HUES64 (cell line): ENCODE data around the gene SSRP1.
"Not testable (repeated sequence)": the region's sequence is repeated elsewhere in the genome, so short reads cannot be mapped to it uniquely, and the experiment has no call there.

Experiments
- H3K27ac ChIP-seq: 2 replicates; pipeline ENCODE4 v1.7.0; 2013; ENCODE audit warnings: low read depth, low read length, inconsistent platforms
- H3K27me3 ChIP-seq: 2 replicates; pipeline ENCODE4 v1.6.1; 2013; ENCODE audit warnings: mild to moderate bottlenecking, low read length; ENCODE audit not compliant: insufficient read depth
- H3K36me3 ChIP-seq: 2 replicates; pipeline ENCODE4 v1.6.1; 2013; ENCODE audit warnings: mild to moderate bottlenecking, low read length; ENCODE audit not compliant: insufficient read depth
- H3K4me1 ChIP-seq: 2 replicates; pipeline ENCODE4 v1.6.1; 2013; ENCODE audit warnings: mild to moderate bottlenecking, low read length, moderate library complexity; ENCODE audit not compliant: insufficient read depth
- H3K4me3 ChIP-seq: 2 replicates; pipeline ENCODE4 v1.5.1; 2013; ENCODE audit warnings: mild to moderate bottlenecking, low read length, moderate library complexity
- H3K9ac ChIP-seq: 2 replicates; pipeline ENCODE4 v1.6.1; 2013; ENCODE audit warnings: mild to moderate bottlenecking, low read depth, low read length
- H3K9me3 ChIP-seq: 2 replicates; pipeline ENCODE4 v1.6.1; 2013; ENCODE audit warnings: low read depth, low read length; ENCODE audit not compliant: insufficient read depth
- WGBS: fragments of 150-250, 120-280 bp; methylation state at CpG from one replicate; pipeline ENCODE4 v1.1.7; 2013; ENCODE audit warnings: missing lambda C conversion rate; 5-methylcytosine and 5-hydroxymethylcytosine counted together

The SSRP1 gene

DNA sequence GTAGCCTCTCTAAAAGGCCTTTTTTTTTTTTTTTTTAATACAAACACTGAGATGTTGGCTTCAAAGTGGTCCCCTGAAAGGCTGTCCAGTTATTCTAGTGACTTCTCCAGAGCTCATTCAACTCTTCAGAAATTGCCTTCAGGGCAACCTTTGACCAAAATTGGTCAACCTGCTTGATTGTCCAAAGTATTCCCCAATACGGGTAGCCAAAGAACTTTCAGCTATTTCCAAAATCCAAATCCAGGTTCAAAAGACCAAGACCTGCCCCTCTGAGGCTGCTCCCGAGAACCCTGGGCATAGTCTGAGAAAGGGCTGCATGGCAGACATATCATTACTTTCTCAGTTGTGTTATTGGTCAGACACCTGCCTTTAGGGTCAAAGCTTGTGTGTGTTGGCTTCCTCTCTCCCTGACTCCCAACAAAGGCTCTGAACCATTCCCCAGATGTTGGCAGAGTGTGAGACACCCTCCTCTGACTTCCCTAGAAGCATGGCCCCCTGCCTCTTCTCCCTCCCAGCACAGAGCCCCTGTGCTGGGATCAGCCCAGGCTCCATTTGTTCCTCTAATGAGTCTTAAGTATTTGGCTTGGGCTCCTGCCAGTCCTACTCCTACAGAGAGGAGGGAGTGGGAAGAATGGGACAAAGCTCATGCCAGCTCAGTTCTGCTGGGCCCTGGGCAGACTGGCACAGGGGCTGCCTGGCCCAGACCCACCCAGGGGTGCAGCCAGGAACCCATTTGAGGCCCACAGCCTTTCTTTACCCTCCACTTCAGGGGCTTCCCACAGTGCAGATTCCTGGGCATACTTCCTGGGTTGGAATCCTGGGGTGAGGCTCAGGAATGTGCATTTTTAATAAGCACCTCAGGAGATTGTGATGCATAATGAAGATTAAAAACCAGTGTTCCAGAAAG, 41.2 kb downstream of the SSRP1 start:
- peaks cover 26% of the 10 kb centered on the region for H3K36me3 ChIP-seq
- no peaks in the 10 kb centered on the region for H3K27me3 ChIP-seq
- H3K4me3 ChIP-seq, result no peak overlapping the region
- no peak overlapping the region for H3K9ac ChIP-seq
- WGBS, result 91% methylated on average over 2 of the region's 2 CpGs
- H3K4me1 ChIP-seq, result peaks cover 3% of the 10 kb centered on the region
- peak overlapping the region; percentile 40; the same call in 1 of the 2 replicates for H3K27ac ChIP-seq
- peaks cover 3% of the 10 kb centered on the region; the same call in 1 of the 2 replicates for H3K9me3 ChIP-seq

DNA sequence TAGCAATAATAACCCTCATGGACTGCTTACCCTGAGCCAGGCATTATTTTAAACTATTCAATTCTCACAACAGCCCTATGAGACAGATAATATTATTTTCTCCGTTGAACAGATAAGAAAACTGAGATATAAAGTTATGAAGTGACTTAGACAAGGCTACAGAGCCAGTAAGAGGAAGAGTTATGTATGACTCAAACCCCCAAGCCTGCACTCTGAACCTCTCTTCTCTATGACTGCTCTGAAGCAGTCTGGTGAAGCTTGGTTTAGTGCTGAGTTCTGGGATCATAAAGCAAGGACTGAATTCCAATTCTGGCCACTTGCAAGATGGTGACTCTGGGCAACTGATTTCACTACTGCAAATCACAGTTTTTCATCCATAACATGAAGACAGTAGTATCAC, 45.4 kb downstream of the SSRP1 start:
- Histone ChIP-seq H3K4me3 (no peak overlapping the region), H3K27ac (no peak overlapping the region), H3K27me3 (no peaks in the 10 kb centered on the region), H3K9ac (no peak overlapping the region), H3K4me1 (peaks cover 12% of the 10 kb centered on the region), H3K36me3 (no peaks in the 10 kb centered on the region), H3K9me3 (no peaks in the 10 kb centered on the region)
- 100% methylated on average over 1 of the region's 1 CpG for WGBS

DNA sequence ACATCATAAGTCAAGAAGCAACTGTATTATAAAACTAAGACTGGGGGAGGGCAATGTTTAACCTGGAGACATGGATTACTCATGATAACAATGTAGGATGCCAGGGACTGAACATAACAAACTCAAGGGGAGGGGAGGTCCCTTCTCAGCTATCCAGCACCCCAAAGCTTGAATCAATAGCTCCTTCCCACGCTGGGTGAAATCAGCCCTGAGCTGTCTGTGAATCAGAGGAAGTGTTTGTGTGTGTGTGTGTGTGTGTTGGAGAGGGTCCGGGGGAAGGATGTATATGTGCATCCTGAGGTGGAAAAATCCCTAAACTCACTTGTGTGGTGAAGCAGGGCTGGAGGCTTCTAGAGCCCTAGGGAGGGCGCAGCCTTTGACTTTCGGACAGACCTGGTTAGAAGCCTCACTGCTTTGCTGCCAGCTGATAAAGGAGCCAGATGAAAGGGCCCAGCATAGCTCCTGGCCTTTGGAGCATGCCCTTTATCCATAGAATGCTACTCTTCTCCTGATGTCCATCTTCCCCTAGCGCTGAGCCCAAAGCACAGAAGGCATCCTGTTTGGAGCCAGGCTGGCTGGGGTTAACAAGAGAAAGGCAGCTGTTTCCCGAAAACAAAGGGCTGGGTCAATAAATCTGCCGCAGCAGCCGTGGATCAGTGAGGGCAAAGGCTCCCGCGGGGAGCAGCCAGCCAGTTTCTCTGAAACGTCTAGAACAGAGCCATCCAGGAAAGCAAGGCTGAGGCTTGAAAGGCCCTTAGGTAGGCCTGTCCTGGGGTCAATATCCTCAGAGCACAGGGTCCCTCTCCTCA, 46.7 kb downstream of the SSRP1 start:
- WGBS, result 37% methylated on average over 11 of the region's 11 CpGs
- no peaks in the 10 kb centered on the region for H3K9me3 ChIP-seq
- H3K27ac ChIP-seq, result peak overlapping the region; percentile 5; the same call in 1 of the 2 replicates
- H3K4me3 ChIP-seq, result no peak overlapping the region
- H3K27me3 ChIP-seq, result no peaks in the 10 kb centered on the region
- H3K9ac ChIP-seq, result peak overlapping the region; percentile 7; the same call in 1 of the 2 replicates
- H3K36me3 ChIP-seq, result no peaks in the 10 kb centered on the region
- peaks cover 18% of the 10 kb centered on the region for H3K4me1 ChIP-seq

DNA sequence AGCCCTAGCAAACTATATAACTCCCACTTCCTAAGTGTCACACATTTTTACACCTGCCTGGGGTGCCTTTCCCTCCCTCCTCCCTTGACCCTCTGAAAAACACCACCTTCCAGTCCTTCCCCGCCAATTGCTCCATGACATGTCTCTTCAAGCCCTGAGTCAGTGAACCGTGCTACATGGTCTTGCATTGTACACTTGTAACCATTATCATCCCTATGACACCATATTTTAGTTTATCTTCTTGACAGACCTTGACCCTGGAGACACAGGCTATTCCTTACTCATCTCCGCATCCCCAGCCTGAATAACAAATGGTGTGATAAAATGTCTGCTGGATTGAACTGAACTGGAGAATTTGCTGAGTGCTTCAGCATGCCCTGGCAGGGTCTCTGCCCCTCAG, 47.8 kb downstream of the SSRP1 start:
- Histone ChIP-seq H3K36me3 (no peaks in the 10 kb centered on the region), H3K27ac (no peak overlapping the region), H3K27me3 (no peaks in the 10 kb centered on the region), H3K4me1 (peaks cover 28% of the 10 kb centered on the region), H3K9ac (no peak overlapping the region), H3K9me3 (no peaks in the 10 kb centered on the region), H3K4me3 (no peak overlapping the region)
- WGBS, result 95% methylated on average over 3 of the region's 3 CpGs

DNA sequence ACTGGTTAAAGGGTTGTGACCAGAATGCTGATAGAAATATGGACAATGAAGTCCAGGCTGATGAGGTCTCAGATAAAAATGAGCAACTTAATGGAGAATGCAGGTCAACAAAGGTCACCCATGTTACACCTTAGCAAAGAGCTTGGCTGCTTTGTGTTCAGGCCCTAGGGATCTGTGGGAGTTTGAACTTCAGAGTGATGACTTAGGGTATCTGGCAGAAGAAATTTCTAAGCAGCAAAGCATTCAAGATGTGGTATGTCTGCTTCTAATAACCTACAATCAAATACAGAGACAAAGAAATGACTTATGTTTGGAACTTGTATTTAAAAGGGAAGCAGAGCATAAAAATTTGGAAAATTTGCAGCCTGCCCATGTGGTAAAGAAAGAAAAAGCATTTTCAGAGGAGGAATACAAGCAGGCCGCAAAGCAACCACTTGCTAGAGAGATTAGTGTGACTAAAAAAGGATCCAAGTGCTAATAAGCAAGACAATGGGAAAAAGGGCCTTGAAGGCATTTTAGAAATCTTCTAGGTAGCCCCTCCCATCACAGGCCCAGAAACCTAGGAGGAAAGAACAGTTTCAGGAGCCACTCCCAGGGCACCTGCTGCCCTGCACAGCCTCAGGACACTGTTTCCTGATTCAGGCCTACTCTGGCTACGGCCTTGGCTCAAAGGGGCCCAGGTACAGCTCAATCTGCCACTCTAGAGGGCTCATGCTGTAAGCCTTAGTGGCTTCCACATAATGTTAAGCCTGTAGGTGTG, 52.3 kb downstream of the SSRP1 start:
- WGBS, result 37% methylated on average over 2 of the region's 2 CpGs
- Histone ChIP-seq H3K27me3 (no peaks in the 10 kb centered on the region), H3K9ac (no peak overlapping the region), H3K4me1 (peaks cover 17% of the 10 kb centered on the region), H3K9me3 (0 out of 2 replicates have a peak, but pooled peaks cover 2% of the 10 kb centered on the region), H3K36me3 (no peaks in the 10 kb centered on the region), H3K27ac (peak overlapping the region; percentile 70; the same call in 1 of the 2 replicates), H3K4me3 (no peak overlapping the region)

DNA sequence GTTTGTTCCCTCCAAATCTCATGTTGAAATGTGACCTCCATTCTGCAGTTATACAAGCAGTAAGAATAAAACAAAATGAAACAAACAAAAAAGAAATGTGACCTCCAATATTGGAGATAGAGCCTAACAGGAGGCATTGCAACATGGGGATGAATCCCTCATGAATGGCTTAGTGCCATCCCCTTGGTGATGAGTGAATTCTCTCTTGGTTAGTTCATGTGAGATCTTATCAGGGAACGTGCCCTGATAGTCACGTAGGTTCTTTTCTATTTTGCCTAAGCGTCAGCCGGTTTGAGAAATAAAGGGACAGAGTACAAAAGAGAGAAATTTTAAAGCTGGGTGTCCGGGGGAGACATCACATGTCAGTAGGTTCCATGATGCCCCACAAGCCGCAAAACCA, 54.1 kb downstream of the SSRP1 start:
- not testable (repeated sequence) for H3K36me3 ChIP-seq, H3K27me3 ChIP-seq, H3K4me3 ChIP-seq, H3K27ac ChIP-seq, H3K9ac ChIP-seq, H3K9me3 ChIP-seq
- H3K4me1 ChIP-seq, result peaks cover 28% of the 10 kb centered on the region
- WGBS, result 85% methylated on average over 6 of the region's 6 CpGs

DNA sequence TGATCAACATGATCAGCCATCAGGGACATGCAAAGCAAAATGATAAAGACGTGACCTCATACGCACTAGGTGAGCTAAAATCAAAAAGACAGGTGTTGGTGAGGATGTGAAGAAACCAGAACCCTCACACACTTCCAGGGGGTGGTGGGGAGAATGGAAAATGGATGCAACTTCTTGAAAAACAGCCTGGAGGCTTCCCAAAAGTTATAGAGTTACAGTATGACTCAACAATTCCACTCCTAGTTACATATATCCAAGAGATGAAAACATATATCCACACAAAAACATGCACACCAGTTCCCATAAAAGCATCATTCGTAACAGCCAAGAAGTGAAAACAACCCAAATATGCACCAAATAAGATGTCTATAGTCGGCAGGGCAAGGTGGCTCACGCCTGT, 56.6 kb downstream of the SSRP1 start:
- 0 out of 2 replicates have a peak, but pooled peaks cover 2% of the 10 kb centered on the region for H3K9me3 ChIP-seq
- no peak overlapping the region for H3K9ac ChIP-seq
- H3K4me3 ChIP-seq, result no peak overlapping the region
- no peaks in the 10 kb centered on the region for H3K36me3 ChIP-seq
- 95% methylated on average over 5 of the region's 5 CpGs for WGBS
- peaks cover 23% of the 10 kb centered on the region for H3K4me1 ChIP-seq
- peaks cover 14% of the 10 kb centered on the region for H3K27me3 ChIP-seq
- H3K27ac ChIP-seq, result no peak overlapping the region

DNA sequence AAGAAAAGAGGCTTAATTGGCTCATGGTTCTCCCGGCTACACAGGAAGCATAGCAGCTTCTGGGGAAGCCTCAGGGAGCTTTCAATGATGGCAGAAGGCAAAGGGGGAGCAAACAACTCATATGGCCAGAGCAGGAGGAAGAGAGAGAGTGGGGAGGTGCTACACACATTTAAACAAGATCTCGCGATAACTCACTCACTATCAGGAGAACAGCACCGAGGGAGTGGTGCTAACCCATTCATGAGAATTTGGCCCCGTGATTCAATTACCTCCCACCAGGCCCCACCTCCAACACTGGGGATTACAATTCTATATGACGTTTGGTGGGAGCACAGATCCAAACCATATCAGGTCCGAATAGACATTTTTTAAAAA, 57.0 kb downstream of the SSRP1 start:
- H3K36me3 ChIP-seq, result no peaks in the 10 kb centered on the region
- peaks cover 14% of the 10 kb centered on the region for H3K27me3 ChIP-seq
- no peak overlapping the region for H3K9ac ChIP-seq
- H3K27ac ChIP-seq, result no peak overlapping the region
- H3K9me3 ChIP-seq, result 0 out of 2 replicates have a peak, but pooled peaks cover 2% of the 10 kb centered on the region
- no peak overlapping the region for H3K4me3 ChIP-seq
- H3K4me1 ChIP-seq, result peaks cover 19% of the 10 kb centered on the region
- WGBS, result 91% methylated on average over 7 of the region's 7 CpGs

DNA sequence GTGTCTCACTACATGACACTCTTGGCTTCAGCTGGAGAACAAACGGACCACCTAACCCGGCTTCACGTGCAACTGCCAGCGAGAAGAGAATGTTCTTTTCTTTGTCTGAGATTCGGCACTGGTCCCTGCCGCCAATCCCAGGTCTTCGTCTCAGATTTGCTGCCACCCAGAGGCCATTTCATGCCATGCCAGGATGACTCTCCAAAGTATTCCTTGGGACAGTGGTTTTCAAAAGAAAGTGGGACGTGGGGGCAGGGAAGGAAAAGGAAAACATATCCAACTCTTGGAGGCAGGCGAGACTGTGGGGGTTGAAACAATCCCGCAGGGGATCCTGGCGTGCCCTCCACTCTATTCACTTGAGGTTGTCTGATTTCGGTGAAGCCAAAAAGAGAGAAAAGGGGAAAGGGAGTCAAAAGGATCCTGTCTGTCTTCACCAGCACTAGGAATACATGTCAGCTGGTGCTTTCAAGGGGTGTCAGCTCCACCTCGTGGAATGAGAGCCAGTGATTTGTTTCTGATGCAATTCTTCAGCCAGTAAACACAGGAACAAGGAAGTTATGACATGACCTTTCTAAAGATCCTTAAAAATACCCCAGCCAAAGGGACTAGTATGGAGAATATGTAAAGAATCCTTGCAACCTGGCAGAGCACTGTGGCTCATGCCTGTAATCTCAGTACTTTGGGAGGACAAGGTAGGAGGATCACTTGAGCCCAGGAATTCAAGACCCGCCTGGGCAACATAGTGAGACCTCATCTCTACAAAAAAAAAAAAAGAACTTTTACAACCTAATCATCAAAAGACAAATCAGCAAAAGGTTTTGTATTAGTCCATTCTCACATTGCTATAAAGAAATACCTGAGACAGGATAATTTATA, 57.6 kb downstream of the SSRP1 start:
- Histone ChIP-seq H3K36me3 (no peaks in the 10 kb centered on the region), H3K9me3 (0 out of 2 replicates have a peak, but pooled peaks cover 4% of the 10 kb centered on the region), H3K4me3 (peak overlapping the region; percentile 33), H3K4me1 (peaks cover 14% of the 10 kb centered on the region), H3K27ac (peak overlapping the region; percentile 32; the same call in 1 of the 2 replicates), H3K27me3 (peaks cover 14% of the 10 kb centered on the region), H3K9ac (peak overlapping the region; percentile 57; the same call in 1 of the 2 replicates)
- 12% methylated on average over 14 of the region's 14 CpGs for WGBS
